Left ventricle myocardium inferior (tissue), 1 donor: ENCODE measurements around the gene ING5. TPM values are rescaled to one million over a fixed set of nuclear protein-coding genes. Genes with fewer than 3 reads are reported as not detected.

Source experiments
- DNase-seq: peaks from one replicate; pipeline ENCODE4 v3.0.0-alpha.2; 2020
- H3K27ac ChIP-seq: fragments of 200-600 bp; replicated peaks from 2 replicates; pipeline ENCODE4 v1.8.0; 2021
- H3K27me3 ChIP-seq: fragments of 200-600 bp; 2 replicates; pipeline ENCODE4 v1.8.0; 2021; ENCODE audit warnings: low read depth
- H3K36me3 ChIP-seq: fragments of 200-600 bp; 2 replicates; pipeline ENCODE4 v1.8.0; 2021
- H3K4me1 ChIP-seq: fragments of 200-600 bp; 2 replicates; pipeline ENCODE4 v1.8.0; 2021
- H3K4me3 ChIP-seq: fragments of 200-600 bp; 2 replicates; pipeline ENCODE4 v1.8.0; 2021; ENCODE audit warnings: mild to moderate bottlenecking, moderate library complexity
- H3K9me3 ChIP-seq: fragments of 200-600 bp; replicated peaks from 2 replicates; pipeline ENCODE4 v1.8.0; 2021
- CTCF ChIP-seq: fragments of 200-600 bp; IDR thresholded peaks from 2 replicates; pipeline ENCODE4 v1.8.0; 2021; ENCODE audit warnings: antibody characterized with exemption, mild to moderate bottlenecking, borderline replicate concordance
- intact Hi-C: fragments of 100-400 bp; cut with micrococcal nuclease; formaldehyde crosslinking; loops from one replicate; pipeline ENCODE4 v1.11.0; 2022
- total RNA-seq: library from RNA; stranded (reverse); fragmentation: NEBNext Ultra II Directional; extraction: Animal tissue kit (Norgen Biotek cat#: 25700); gene quantifications from one replicate; pipeline ENCODE4 v1.2.1, GENCODE V29; 2021
- donor health status: DM: no; HTN: yes; CAD: no; lungs with severe emphysema.

The ING5 gene
- total RNA-seq, 1 donor from 2014 or later = 20.0 TPM

DNA sequence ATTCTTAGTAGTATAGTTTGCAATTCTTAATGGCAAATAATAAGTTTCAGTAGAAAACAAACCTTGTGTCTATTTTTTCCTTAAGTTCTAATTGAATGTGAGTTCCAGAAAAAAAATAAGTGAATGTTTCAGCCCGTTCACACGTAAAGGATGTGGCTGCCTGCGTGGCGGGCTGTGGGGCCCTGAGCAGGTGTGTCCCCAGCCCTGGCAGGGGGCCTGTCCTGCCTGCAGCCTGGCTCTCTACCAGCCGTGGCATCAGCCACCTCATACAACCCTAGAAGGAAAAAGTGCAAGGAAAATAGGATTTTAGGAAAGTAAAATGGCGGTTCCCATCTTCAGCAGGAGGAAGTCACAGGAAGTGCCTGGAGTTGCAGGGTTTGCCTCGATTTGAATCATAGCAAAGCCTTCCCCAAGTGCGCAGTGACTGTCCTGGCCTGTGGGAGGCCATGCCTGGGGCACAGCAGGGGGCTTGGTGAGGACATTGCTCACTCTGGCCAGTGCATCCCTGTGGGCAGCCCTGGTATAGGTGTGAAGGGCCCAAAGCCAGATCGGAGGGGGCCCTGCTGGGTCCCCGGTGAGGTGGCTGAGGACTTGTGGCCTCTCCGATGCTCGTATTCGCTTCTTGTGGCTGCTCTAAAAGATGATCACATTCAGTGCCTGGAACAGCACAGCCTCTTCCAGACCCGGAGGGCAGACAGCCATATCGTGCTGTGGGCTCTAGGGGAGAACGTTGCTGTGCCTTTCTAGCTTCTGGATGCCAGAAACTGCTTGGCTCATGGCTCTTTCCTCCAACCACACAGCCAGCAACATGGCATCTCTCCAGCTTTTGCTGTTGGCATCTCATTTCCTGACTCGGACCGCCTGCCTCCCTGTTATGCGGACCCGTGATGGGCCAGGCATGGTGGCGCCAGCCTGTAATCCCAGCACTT, 27.8 kb upstream of the ING5 start:
- no peaks in the 10 kb centered on the region for H3K27me3 ChIP-seq
- peaks cover 9% of the 10 kb centered on the region for H3K4me1 ChIP-seq
- H3K36me3 ChIP-seq = peaks cover 61% of the 10 kb centered on the region
- intact Hi-C loops = no loop called here
- TF ChIP-seq CTCF = no peak
- H3K4me3 ChIP-seq = no peak overlapping the region
- peak overlapping the region; percentile 26 for H3K27ac ChIP-seq
- no peaks in the 10 kb centered on the region for H3K9me3 ChIP-seq
- no peak for DNase-seq

GRCh38 chr2:241675885-241676284, 26.0 kb upstream of the ING5 start:
- Histone ChIP-seq H3K9me3 (no peaks in the 10 kb centered on the region), H3K36me3 (peaks cover 46% of the 10 kb centered on the region), H3K4me3 (no peak overlapping the region), H3K4me1 (peaks cover 11% of the 10 kb centered on the region), H3K27me3 (no peaks in the 10 kb centered on the region), H3K27ac (no peak overlapping the region)
- DNase-seq = no peak
- no peak for TF ChIP-seq CTCF
- intact Hi-C loops = no loop called here

- Histone ChIP-seq H3K9me3 (no peaks in the 10 kb centered on the region), H3K27me3 (no peaks in the 10 kb centered on the region), H3K4me3 (no peak overlapping the region), H3K27ac (no peak overlapping the region), H3K4me1 (peaks cover 15% of the 10 kb centered on the region), H3K36me3 (peaks cover 38% of the 10 kb centered on the region)
- intact Hi-C loops = no loop called here
- no peak for TF ChIP-seq CTCF
- no peak for DNase-seq
Measured at GRCh38 chr2:241676665-241677064, 25.2 kb upstream of the ING5 start.

- Histone ChIP-seq H3K4me1 (peaks cover 15% of the 10 kb centered on the region), H3K9me3 (no peaks in the 10 kb centered on the region), H3K27ac (no peak overlapping the region), H3K36me3 (peaks cover 31% of the 10 kb centered on the region), H3K27me3 (no peaks in the 10 kb centered on the region), H3K4me3 (no peak overlapping the region)
- no peak for TF ChIP-seq CTCF
- DNase-seq = no peak
- intact Hi-C loops = no loop called here
Measured at GRCh38 chr2:241677392-241677791, 24.4 kb upstream of the ING5 start.

GRCh38 chr2:241678307-241678706, 23.5 kb upstream of the ING5 start:
- no peak overlapping the region for H3K27ac ChIP-seq
- TF ChIP-seq CTCF = no peak
- no peaks in the 10 kb centered on the region for H3K9me3 ChIP-seq
- intact Hi-C loops = no loop called here
- H3K4me1 ChIP-seq = peaks cover 15% of the 10 kb centered on the region
- H3K4me3 ChIP-seq = no peak overlapping the region
- no peaks in the 10 kb centered on the region for H3K27me3 ChIP-seq
- DNase-seq = no peak
- peaks cover 26% of the 10 kb centered on the region for H3K36me3 ChIP-seq
